ENCODE results near the gene KCNH1.

KCNH1 gene

DNA sequence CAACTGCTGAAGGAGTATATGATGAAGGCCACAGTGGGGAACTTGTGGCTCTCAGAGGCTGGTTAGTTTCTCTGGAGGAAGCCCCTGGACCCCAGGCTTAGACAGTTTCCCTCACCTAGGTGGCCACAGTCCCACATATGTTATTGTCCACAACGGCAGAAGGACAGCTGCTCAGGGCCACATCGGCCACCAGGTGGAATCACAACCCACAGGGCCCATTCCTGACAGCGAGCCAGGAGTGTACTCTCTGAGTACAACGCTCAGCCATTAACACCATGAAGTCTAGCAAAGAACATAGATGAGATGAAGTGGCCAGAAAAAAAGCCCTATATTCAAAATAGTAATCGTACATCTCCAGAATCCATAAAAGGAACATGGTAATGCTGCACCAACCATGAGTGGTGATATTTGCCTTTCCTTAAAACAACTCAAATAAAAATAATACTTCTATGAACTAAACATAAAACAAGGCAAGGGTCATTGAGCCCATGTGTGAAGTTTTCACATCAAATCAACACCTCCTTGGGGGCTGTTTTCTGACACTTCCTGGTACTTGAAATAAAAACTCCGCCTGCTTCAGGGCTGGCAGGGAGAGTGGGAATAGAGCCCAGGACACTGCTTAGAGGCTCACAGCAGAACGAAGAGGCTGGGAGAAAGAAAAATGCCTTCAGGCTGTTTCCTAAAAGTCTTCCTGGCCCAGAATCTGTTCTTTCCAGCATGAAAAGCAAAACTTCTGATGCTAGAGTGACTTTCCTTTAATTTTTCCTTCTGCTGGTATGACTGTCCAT, 421.9 kb downstream of the KCNH1 start:
- DNase-seq (ENCODE audit: low read depth): no peak

DNA sequence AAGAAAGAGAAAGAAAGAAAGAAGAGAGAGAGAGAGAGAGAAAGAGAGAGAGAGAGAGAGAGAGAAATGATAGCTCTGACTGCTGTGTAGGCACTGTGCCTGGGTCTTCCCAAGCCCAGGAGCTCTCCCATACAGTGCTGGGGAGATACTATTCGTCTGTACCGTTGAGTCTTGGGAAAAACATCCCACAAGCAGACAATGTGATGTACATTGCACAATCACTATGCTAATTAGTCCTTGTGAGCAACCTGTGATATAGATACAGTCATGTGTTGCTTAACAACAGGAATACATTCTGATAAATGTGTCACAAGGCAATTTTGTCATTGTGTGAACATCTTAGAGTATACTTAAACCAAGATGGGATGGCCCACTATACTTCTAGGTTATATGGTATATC, 424.2 kb downstream of the KCNH1 start:
- DNase-seq (ENCODE audit: low read depth): no peak

GRCh38 chr1:210707300-210708240, 426.4 kb downstream of the KCNH1 start:
- DNase-seq (ENCODE audit: low read depth): no peak

- no peak for DNase-seq (ENCODE audit: low read depth)
These were observed 427.7 kb downstream of the KCNH1 start for GRCh38 chr1:210706246-210706645.

DNA sequence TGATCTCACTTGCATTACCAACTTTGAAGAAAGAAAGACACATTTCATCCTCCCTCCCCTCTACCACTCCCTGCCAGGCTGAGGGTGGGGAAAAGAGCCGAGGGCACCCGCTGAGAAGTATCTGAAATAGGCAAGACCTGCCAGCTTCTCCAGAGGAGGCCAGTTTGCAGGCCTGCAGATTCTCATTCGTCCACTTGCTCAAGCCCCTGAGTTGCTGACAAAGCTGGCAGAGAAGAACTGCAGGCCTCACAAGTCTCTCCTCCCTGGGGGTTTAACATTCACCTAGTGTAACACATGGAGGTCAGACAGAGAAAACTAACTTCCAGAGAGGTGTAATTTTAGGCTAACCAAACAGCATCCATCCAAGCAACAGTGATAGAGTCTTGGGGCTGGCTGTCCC, 428.9 kb downstream of the KCNH1 start:
- no peak for DNase-seq (ENCODE audit: low read depth)

DNA sequence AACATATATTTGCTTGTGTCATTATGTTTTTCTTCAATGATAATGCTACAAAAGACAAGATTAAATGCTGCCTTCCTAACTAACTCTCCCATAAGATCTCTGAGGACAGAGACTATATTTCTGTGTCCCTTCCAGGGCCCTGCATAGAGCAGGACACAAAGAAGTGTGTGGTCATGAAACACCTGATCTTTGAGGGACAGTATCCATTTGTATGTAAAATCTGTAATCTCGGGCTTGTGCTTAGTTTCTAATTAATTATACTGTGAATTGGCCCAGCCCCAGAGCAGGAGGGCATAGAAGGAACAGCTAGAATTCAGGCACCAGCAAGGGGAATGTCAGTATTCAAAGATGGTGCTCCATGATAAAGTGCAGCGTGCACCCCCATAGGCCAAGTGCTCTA, 430.4 kb downstream of the KCNH1 start:
- DNase-seq (ENCODE audit: low read depth): no peak

GRCh38 chr1:210702506-210702905, 431.4 kb downstream of the KCNH1 start:
- no peak for DNase-seq (ENCODE audit: low read depth)

DNA sequence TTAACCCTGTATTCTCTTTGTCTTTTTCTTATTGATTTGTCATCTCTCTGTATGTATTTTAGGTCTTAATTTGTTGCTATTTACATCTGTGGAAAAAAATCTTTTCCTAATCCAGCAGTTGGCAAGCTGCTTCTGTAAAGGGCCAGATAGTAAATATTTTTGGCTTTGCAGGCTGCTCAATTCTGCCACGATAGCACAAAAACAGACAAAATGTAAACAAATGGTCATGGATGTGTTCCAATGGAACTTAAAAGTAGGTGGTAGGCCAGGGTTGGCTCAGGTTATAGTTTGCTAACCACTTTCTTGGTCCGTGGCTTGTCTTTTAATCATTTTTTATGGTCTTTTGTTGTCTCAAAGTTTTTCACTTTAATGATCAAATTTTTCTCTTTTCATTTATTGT, 433.4 kb downstream of the KCNH1 start:
- DNase-seq (ENCODE audit: low read depth): no peak

DNA sequence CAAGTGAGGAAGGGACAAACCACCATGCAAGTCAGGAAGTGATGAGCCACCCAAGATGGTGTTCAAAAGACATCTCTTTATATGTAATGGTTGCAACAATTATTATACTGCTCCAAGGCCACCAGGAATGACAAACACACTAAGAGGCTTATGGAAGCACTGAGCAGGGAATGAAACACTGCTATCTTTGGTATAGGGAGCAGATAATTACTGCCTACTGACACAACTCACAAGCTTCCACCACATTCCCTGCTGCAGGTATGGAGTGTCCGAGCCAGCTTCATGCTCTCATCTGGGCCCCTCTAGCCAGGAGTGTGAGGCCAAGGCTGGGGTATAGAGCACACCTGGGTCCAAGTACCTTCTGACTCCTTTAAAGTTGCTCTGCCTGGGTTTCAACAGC, 433.9 kb downstream of the KCNH1 start:
- no peak for DNase-seq (ENCODE audit: low read depth)

DNA sequence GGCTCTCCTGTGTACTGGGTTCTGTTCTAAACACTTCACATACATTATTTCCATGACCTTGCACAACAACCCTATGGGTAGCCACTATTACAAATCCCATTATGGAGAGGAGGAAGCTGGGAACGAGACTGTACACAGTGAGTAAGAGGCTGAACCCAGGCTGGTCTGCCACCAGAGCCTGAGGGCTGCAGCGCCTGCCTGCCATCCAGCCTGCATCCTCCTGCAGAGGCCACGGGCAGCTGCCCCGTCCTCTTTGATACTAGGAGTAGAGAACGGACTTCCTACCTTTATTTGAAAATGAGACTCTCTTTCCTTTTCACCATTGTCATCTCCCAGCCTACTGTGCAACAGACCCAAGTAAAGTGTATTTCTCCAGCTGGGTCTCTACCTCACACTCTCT, 435.3 kb downstream of the KCNH1 start:
- DNase-seq (ENCODE audit: low read depth): no peak

DNA sequence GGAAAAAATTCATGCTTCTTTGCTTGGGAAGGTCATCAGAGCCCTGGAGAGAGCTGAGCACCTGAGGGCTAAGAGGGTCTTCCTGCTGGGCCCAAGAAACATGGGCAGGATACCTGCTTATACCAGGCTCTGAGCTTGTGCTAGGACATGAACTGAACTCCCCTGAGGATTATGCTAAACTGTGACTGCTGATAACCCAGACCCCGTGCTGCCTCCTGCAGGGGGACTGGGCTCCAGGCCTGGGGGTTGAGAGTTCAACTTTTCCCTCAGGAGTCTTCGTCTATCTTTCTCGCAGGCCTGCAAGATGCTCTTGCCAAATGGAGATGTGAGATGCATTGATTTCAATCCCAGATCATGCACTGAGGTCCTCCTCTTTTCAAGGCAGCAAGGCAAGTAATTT, 436.8 kb downstream of the KCNH1 start:
- no peak for DNase-seq (ENCODE audit: low read depth)

DNA sequence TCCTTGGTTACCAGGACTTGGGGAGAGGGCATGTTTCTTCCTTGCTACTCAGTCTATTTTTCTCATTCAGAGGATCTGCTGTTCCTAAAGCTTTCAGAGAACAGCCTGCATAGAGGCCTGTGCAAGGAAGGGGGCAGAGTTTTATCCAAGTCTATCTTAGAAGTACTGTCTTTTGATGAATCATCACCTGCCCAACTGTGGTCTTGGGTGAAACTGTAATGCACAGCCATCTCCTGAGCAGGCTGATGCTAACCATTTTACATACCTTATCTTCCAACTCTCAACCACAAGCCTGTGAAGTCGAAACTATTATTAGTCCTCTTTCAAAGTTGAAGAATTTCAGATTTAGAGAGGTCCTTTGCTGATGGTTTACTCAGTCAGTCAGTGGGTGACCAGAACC, 437.2 kb downstream of the KCNH1 start:
- DNase-seq (ENCODE audit: low read depth): no peak

DNA sequence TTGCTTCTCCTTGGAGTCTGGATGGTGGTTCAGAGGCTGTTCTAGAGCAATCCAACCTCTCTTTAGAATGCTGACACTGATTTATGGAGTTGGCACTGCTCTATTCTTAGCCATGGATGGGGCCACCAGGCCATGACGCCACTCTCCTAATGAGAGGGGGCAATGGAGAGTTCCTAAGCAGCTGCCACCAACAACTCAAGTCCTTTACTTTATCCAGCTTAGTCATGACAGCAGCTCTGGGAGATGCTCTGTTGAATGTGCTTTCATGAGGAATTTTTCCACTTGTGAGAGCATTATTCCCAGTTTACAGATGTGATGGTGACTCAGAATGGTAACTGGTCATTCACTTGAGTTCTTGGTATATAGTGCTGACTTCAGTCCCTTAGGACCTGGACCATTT, 438.9 kb downstream of the KCNH1 start:
- DNase-seq (ENCODE audit: low read depth): no peak

GRCh38 chr1:210692796-210693195, 441.2 kb downstream of the KCNH1 start:
- DNase-seq (ENCODE audit: low read depth): no peak

DNA sequence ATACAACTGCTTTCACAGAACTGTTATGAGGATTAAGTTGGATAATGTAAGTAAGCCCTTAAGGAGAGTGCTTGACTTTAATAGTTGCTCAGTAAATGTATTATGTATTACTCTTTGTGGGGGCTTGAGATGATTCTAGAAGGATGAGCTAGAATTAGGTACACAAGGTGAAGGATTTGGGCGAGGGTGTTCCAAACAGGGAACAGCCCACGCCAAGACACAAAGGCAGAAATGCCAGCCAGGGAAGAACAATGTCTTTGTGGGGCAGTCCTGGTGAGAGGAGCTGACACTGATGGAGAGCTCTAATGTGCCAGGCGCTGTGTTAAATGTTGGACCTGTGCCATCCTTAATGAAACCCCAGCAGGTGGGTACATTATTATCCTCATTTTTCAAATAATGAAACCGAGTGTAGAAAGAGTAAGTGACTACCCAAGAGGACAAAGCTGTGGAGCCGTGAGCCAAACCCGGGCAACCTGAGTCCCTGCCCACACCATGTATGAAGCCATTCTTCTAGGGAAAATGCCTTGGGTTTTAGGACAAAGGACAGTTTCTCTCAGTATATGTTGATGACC, 442.8 kb downstream of the KCNH1 start:
- no peak for DNase-seq (ENCODE audit: low read depth)

GRCh38 chr1:210690236-210690635, 443.7 kb downstream of the KCNH1 start:
- DNase-seq (ENCODE audit: low read depth): no peak

GRCh38 chr1:210689826-210690225, 444.1 kb downstream of the KCNH1 start:
- no peak for DNase-seq (ENCODE audit: low read depth)

- no peak for DNase-seq (ENCODE audit: low read depth)
These were observed 445.3 kb downstream of the KCNH1 start for GRCh38 chr1:210688512-210689234.

- DNase-seq (ENCODE audit: low read depth): no peak
These were observed 446.2 kb downstream of the KCNH1 start for GRCh38 chr1:210687582-210688279.

DNA sequence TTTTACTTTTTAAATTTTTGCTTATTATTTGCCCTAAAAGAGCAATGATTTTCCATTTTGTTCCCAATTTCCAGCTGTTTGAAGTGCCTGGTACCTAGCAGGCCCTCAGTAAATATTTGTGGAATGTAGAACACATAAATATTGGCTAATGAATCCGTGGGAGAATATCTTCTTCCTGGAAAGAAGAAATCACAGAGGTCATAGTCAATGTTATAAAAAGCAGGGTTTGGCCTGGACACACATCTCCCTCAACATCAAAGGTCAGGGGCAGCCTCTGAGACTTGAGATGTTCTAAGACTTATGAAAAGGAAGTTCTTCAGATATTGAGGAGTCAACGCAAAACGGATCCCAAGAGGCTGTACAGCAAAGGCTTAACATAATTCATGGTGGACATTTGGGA, 447.1 kb downstream of the KCNH1 start:
- DNase-seq (ENCODE audit: low read depth): no peak

DNA sequence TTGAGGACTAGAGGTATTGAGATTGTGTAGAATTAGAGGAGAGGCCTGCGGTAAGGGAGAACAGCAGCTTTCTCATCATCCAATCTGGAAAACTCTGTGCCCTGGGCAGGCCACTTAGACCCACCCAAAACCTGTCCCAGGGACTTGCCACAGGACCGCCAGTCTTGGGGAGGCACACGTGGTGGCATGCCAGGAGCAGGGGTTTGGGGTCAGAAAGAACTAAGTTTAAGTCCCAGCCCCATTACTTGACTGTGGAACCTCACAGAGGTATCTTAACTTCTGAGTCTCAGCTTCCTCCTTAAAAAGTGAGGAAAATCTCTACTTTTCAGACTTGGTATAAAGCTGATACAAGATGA, 448.7 kb downstream of the KCNH1 start:
- DNase-seq (ENCODE audit: low read depth): no peak
